ENCODE results near the gene CBX6. TPM values are rescaled to one million over a fixed set of nuclear protein-coding genes. Genes with fewer than 3 reads are reported as not detected.

CBX6 gene
- total and polyA plus RNA-seq, 8 donors = 8.9 to 46.0 (median 25.9) TPM

DNA sequence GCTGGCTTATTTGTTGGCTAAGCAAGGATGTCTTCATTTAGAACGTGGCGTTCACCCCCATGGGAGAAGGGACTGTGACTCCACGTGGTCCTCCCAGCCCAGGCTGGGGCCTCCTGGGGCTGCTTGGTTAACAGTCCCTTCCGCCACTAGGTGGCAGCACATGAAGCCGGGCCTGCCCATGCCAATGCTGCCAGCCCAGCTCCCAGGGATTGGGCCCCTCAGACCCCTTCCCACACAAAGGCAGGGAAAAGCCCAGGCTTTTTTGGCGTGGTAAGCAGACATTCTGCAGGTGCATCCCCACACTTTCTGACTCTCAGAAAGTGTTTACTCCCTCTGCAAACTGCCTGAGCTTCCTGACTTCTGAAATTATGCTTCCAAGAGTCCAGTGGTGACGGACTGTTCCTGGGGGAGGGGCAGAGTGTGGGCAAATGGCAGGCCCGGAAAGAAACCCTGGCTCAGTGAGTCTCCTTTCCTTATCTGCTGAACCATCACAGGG lies 3.1 kb downstream of the CBX6 start:
- Histone ChIP-seq H3K9me3 (no peaks in the 10 kb centered on the region), H3K27me3 (no peaks in the 10 kb centered on the region), H3K4me1 (peaks cover 61 to 89% (median 72%) of the 10 kb centered on the region in 4 donors), H3K36me3 (peaks cover 28 to 47% (median 46%) of the 10 kb centered on the region in 4 donors), H3K27ac (peak overlapping the region in 1 of 5 donors; percentile 35), H3K4me3 (no peak overlapping the region)
- TF ChIP-seq POLR2A (IDR thresholded peaks at IDR 0.05) (no peak), EP300 (IDR thresholded peaks at IDR 0.05) (no peak), POLR2AphosphoS5 (IDR thresholded peaks at IDR 0.05) (peak in 1 of 3 donors; percentile 7), CTCF (IDR thresholded peaks at IDR 0.05) (peak in 5 of 7 experiments; percentile 72 to 92 (median 79))
- peak; percentile 86 to 90 for DNase-seq
- intact Hi-C loops (cut with DNase I; ENCODE audit: low total_unique reads) = loop anchor here (5.0 to 10.0 kb wide), 2 partner anchors 136 to 253 kb away; no protein-coding TSS in a partner anchor
- WGBS, 5 donors = 11 to 15% (median 12%) methylated on average over 8 of the region's 8 CpGs

DNA sequence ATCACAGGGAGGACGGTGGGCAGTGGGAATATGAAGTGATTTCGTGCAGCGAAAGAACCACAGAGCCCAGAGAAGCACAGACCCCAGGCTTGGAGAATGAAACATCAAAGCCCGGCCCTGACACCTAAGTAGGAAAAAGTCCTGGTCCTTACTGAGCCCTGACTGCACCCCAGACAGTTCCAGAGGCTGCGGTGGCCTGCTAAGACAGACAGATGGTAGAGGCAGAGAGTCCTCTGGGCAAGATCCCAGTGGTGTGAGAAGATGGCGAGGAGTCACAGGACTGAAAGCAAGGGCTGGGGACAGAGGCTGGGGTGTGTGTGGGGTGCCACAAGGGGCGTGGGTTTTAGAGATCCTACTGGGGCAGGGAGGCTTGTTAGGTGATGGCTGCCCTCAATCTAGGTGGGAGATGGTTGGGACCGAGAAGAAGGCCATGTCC lies 3.7 kb downstream of the CBX6 start:
- Histone ChIP-seq H3K4me3 (no peak overlapping the region), H3K27me3 (no peaks in the 10 kb centered on the region), H3K4me1 (peaks cover 58 to 88% (median 71%) of the 10 kb centered on the region in 4 donors), H3K9me3 (no peaks in the 10 kb centered on the region), H3K36me3 (peaks cover 28 to 47% (median 46%) of the 10 kb centered on the region in 4 donors), H3K27ac (peak overlapping the region in 1 of 5 donors; percentile 35)
- DNase-seq = no peak
- no peak for TF ChIP-seq CTCF (IDR thresholded peaks at IDR 0.05)
- intact Hi-C loops (cut with DNase I; ENCODE audit: low total_unique reads) = loop anchor here (5.0 to 10.0 kb wide), 2 partner anchors 136 to 254 kb away; no protein-coding TSS in a partner anchor
- WGBS, 5 donors = 85 to 92% (median 91%) methylated on average over 8 of the region's 8 CpGs

DNA sequence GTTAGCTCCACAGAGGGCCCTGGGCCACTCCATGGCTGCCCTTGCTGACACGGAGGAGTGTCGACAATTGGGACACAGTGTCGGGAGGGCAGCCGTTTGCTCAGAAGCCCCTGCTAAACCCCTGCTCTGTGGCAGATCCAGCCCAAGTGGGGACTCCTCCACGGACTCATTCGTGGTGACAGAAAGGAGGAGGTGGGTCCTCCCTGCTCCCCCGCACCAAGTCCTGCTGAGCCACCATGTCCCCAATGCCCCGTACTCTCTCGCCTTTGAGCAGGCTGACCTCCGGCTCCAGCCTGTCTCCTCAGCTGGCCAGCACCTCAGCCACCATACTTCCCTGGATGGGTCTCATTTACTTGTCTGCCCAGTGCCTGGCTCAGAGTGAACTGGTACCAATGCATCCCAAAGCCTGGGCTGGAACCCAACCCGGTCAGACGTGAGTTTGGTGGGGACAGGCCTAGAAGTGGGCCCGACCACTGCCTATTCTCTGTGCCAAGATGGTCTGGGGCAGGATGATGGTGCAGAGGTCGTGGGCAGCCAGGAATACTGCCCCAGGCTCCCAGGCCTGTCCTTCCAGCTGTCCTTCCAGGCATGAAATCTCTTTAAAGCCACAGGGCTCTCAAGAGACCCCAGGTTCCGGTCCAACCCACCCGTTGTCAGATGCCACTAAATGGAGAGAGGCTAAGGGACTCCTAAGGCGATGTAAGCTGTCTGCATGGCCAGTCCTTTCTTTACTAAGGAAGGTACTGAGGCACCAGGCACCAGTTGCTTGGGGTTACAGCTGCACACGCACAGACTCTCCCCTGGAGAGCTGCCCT lies 4.3 kb downstream of the CBX6 start:
- Histone ChIP-seq H3K4me3 (no peak overlapping the region), H3K4me1 (peaks cover 58 to 88% (median 75%) of the 10 kb centered on the region in 4 donors), H3K36me3 (peaks cover 28 to 47% (median 46%) of the 10 kb centered on the region in 4 donors), H3K27ac (no peak overlapping the region), H3K27me3 (no peaks in the 10 kb centered on the region), H3K9me3 (no peaks in the 10 kb centered on the region)
- DNase-seq = no peak
- TF ChIP-seq POLR2A (IDR thresholded peaks at IDR 0.05) (no peak), CTCF (IDR thresholded peaks at IDR 0.05) (no peak), POLR2AphosphoS5 (IDR thresholded peaks at IDR 0.05) (no peak), EP300 (IDR thresholded peaks at IDR 0.05) (no peak)
- intact Hi-C loops (cut with DNase I; ENCODE audit: low total_unique reads) = loop anchor here (5.0 to 10.0 kb wide), 2 partner anchors 137 to 255 kb away; no protein-coding TSS in a partner anchor
- 89 to 95% (median 94%) methylated on average over 15 to 18 of the region's 18 CpGs for WGBS, 5 donors

DNA sequence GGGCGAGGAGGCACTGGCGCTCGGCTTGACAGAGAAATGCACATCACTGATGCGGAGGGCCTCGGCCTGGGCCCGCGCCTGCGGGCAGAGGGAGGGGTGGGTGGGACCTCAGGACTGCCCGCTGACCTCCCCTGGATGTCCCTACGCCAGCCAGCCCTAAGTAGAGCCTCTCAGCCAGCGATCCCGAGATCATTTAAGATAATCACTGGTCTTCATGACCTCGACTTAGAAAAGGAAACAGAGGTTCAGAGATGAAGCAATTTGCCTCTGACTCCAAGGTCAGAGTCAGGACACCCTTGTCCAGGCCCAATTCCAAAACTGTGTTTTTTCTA lies 4.9 kb downstream of the CBX6 start:
- Histone ChIP-seq H3K9me3 (no peaks in the 10 kb centered on the region), H3K27me3 (no peaks in the 10 kb centered on the region), H3K4me3 (no peak overlapping the region), H3K36me3 (peaks cover 28 to 47% (median 46%) of the 10 kb centered on the region in 4 donors), H3K27ac (no peak overlapping the region), H3K4me1 (peaks cover 60 to 92% (median 79%) of the 10 kb centered on the region in 4 donors)
- 81 to 92% (median 86%) methylated on average over 5 to 13 of the region's 13 CpGs for WGBS, 5 donors
- no peak for DNase-seq
- no peak for TF ChIP-seq EP300 (IDR thresholded peaks at IDR 0.05)
- no peak for TF ChIP-seq POLR2A (IDR thresholded peaks at IDR 0.05)
- no peak for TF ChIP-seq POLR2AphosphoS5 (IDR thresholded peaks at IDR 0.05)
- TF ChIP-seq CTCF (IDR thresholded peaks at IDR 0.05) = no peak
- intact Hi-C loops (cut with DNase I; ENCODE audit: low total_unique reads) = loop anchor here (5.0 to 10.0 kb wide), 2 partner anchors 138 to 255 kb away; no protein-coding TSS in a partner anchor
